ENCODE results near the gene IFNL4. TPM values are rescaled to one million over a fixed set of nuclear protein-coding genes. Genes with fewer than 3 reads are reported as not detected.

Gene IFNL4
- total and polyA plus RNA-seq, 9 of the 15 experiments (the other 6 are each of a cell fraction or from before 2014, with no cell fraction given): not detected

- TF ChIP-seq AFF1 (IDR thresholded peaks at IDR 0.05; ENCODE audit: low read depth in 1 of 2, partially characterized antibody in 2 of 2): no peak
- no peak for TF ChIP-seq TSC22D4 (tag; IDR thresholded peaks at IDR 0.05)
- TF ChIP-seq CBFA2T3 (IDR thresholded peaks at IDR 0.05): peak; percentile 79
- no peak for TF ChIP-seq TCF7L2 (IDR thresholded peaks at IDR 0.05; ENCODE audit: low read depth, low read length)
- no peak for TF ChIP-seq ZSCAN29 (IDR thresholded peaks at IDR 0.05)
- no peak for TF ChIP-seq RNF219 (CRISPR knock-in tag; IDR thresholded peaks at IDR 0.05)
- TF ChIP-seq ZFP36 (IDR thresholded peaks at IDR 0.05; ENCODE audit: low read depth, low read length, partially characterized antibody): peak; percentile 9
- TF ChIP-seq RBM34 (IDR thresholded peaks at IDR 0.05; ENCODE audit: borderline replicate concordance, insufficient read depth, low read length): no peak
- TF ChIP-seq ETS1 (conservative IDR thresholded peaks at IDR 0.05; ENCODE audit: control insufficient read depth, low read depth, low read length): no peak
- TF ChIP-seq RFX5 (IDR thresholded peaks at IDR 0.05; ENCODE audit: low read depth, low read length): no peak
- TF ChIP-seq TAL1 (IDR thresholded peaks at IDR 0.05): peak; percentile 59; the same call in 1 of the 2 replicates
- no peak for TF ChIP-seq GATA2 (CRISPR knock-in tag; IDR thresholded peaks at IDR 0.05)
- TF ChIP-seq TCF3 (CRISPR knock-in tag; IDR thresholded peaks at IDR 0.05): peak; percentile 41; the same call in 1 of the 2 replicates
- no peak for TF ChIP-seq POLR3A (IDR thresholded peaks at IDR 0.05; ENCODE audit: borderline replicate concordance, extremely low read depth, insufficient read depth, insufficient read length)
- TF ChIP-seq ADNP (tag; IDR thresholded peaks at IDR 0.05): no peak
- no peak for TF ChIP-seq ZBTB9 (CRISPR knock-in tag; IDR thresholded peaks at IDR 0.05)
- TF ChIP-seq ETV6 (IDR thresholded peaks at IDR 0.05; ENCODE audit: borderline replicate concordance in 1 of 2, low read depth in 2 of 2, low read length in 1 of 2): no peak
- TF ChIP-seq ETV6 (CRISPR knock-in tag; IDR thresholded peaks at IDR 0.05; ENCODE audit: borderline replicate concordance): no peak
- no peak for TF ChIP-seq CHCHD3 (CRISPR knock-in tag; IDR thresholded peaks at IDR 0.05)
- TF ChIP-seq ZNF274 (IDR thresholded peaks at IDR 0.05; ENCODE audit: borderline replicate concordance, low read depth, low read length): no peak
Measured at GRCh38 chr19:39253374-39254149, 4.9 kb upstream of the IFNL4 start (continued).

All from K562 (cell line).